ENCODE measurements around the gene CTPS2. TPM values are rescaled to one million over a fixed set of nuclear protein-coding genes. Genes with fewer than 3 reads are reported as not detected.
"Not testable (repeated sequence)": the region's sequence is repeated elsewhere in the genome, so short reads cannot be mapped to it uniquely, and the experiment has no call there.

The CTPS2 gene
- total and polyA plus RNA-seq, 10 donors: 5.3 to 11.7 (median 9.5) TPM

GRCh38 chrX:16730450-16730849 lies 18.0 kb upstream of the CTPS2 start:
- no peaks in the 10 kb centered on the region for H3K9me3 ChIP-seq
- no peak overlapping the region for H3K4me3 ChIP-seq
- no peaks in the 10 kb centered on the region for H3K27me3 ChIP-seq (replicated peaks in 1 of 7)
- peaks cover 0 to 2% (median 0%) of the 10 kb centered on the region in 6 donors for H3K4me1 ChIP-seq
- intact Hi-C loops (cut with DNase I; ENCODE audit: low total_unique reads): no loop called here
- peaks cover 0 to 20% (median under 1%) of the 10 kb centered on the region in 6 donors for H3K36me3 ChIP-seq
- DNase-seq: no peak
- no peak overlapping the region for H3K27ac ChIP-seq
- 74 to 96% (median 93%) methylated on average over 1 of the region's 1 CpG for WGBS, 5 donors
- TF ChIP-seq, protein P1, sequence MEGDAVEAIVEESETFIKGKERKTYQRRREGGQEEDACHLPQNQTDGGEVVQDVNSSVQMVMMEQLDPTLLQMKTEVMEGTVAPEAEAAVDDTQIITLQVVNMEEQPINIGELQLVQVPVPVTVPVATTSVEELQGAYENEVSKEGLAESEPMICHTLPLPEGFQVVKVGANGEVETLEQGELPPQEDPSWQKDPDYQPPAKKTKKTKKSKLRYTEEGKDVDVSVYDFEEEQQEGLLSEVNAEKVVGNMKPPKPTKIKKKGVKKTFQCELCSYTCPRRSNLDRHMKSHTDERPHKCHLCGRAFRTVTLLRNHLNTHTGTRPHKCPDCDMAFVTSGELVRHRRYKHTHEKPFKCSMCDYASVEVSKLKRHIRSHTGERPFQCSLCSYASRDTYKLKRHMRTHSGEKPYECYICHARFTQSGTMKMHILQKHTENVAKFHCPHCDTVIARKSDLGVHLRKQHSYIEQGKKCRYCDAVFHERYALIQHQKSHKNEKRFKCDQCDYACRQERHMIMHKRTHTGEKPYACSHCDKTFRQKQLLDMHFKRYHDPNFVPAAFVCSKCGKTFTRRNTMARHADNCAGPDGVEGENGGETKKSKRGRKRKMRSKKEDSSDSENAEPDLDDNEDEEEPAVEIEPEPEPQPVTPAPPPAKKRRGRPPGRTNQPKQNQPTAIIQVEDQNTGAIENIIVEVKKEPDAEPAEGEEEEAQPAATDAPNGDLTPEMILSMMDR (IDR thresholded peaks at IDR 0.05 in 8 of 11, conservative IDR thresholded peaks at IDR 0.05 in 3 of 11): no peak
- no peak for TF ChIP-seq POLR2AphosphoS5 (IDR thresholded peaks at IDR 0.05)
- no peak for TF ChIP-seq POLR2A (IDR thresholded peaks at IDR 0.05)

DNA sequence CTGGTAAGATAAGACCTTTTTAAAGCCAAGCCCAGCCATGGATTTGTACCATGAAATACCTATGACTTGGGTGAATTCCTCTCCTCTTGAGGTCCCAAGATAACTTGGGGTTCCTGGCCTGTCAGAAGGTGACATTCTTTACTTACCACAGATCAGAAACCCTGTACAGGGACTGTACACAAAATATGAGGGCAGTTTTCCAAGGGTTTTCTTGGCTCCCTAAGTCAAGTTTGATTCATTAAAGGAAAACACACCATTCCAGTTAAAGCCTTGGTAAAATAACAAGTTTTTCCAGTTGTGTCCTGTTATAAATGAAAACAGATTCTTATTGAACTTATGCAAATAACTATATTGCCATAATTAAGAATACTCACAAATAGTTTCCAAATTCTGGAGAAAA lies 15.2 kb upstream of the CTPS2 start:
- Histone ChIP-seq H3K36me3 (peaks cover 0 to 13% (median 0%) of the 10 kb centered on the region in 6 donors), H3K4me1 (peaks cover 0 to 9% (median 0%) of the 10 kb centered on the region in 6 donors), H3K27ac (no peak overlapping the region), H3K9me3 (no peaks in the 10 kb centered on the region), H3K4me3 (no peak overlapping the region), H3K27me3 (replicated peaks in 1 of 7) (no peaks in the 10 kb centered on the region)
- intact Hi-C loops (cut with DNase I; ENCODE audit: low total_unique reads): loop anchor here (10.0 kb wide), 1 partner anchor 57 kb away; the partner anchor contains the start of gene TXLNG
- no peak for DNase-seq
- no peak for TF ChIP-seq POLR2AphosphoS5 (IDR thresholded peaks at IDR 0.05)
- TF ChIP-seq POLR2A (IDR thresholded peaks at IDR 0.05): no peak
- TF ChIP-seq, protein P1 (IDR thresholded peaks at IDR 0.05 in 8 of 11, conservative IDR thresholded peaks at IDR 0.05 in 3 of 11): no peak

DNA sequence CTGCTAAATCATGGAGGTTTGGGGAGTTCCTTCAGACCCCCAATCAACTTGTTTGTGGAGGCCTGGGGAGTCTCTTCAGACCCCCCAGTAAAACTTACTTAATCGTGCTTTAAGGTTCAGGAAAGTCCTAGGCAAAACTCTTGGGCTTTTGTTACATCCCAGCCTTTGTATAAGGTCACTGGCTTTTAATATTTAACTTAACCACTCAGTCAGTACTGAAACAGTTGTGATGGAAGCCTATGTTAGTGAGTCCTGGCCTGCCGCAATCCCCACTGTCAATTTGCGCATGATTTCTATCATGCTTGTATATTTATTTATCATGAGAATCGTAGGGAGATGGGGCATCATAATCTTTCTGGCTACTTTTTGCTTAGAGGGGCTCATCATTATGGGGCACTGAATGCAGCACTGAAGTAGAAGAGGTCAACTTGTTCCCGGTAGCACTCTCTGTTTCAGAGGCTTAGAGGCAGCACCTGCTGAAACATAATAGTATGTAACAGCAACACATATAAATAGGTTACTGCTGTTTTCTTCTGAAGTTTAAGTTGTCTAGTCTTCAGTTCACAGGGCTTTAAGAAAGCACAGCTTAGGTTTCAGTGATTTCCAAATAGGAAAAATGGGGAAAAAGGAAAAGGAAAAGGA lies 14.0 kb upstream of the CTPS2 start:
- not testable (repeated sequence) for H3K27me3 ChIP-seq (replicated peaks in 1 of 7); DNase-seq; H3K27ac ChIP-seq; H3K4me3 ChIP-seq; H3K9me3 ChIP-seq
- Histone ChIP-seq H3K4me1 (peaks cover 0 to 18% (median 2%) of the 10 kb centered on the region in 6 donors), H3K36me3 (peaks cover 0 to 13% (median 0%) of the 10 kb centered on the region in 6 donors)
- 90 to 96% (median 93%) methylated on average over 5 of the region's 5 CpGs for WGBS, 5 donors
- intact Hi-C loops (cut with DNase I; ENCODE audit: low total_unique reads): loop anchor here (10.0 kb wide), 1 partner anchor 58 kb away; the partner anchor contains the start of gene TXLNG

DNA sequence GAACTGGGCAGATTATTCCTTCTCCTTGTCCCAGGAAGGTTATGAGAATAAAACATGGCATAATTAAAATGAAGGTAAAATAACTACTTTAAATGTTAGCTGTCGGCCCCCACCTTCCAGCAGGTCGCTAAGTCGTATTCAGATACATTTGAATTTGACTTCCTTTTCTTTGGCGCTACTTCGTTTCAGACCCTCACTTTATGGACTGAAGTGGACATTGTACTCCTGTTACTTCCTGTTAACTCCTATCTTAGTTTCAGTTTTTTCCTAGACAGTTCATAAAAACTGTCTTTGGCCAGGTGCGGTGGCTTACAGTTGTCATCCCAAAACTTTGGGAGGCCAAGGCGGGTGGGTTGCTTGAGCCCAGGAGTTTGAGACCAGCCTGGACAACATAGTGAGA lies 12.6 kb upstream of the CTPS2 start:
- TF ChIP-seq POLR2AphosphoS5 (IDR thresholded peaks at IDR 0.05) (no peak), POLR2A (IDR thresholded peaks at IDR 0.05) (no peak)
- TF ChIP-seq, protein P1 (IDR thresholded peaks at IDR 0.05 in 8 of 11, conservative IDR thresholded peaks at IDR 0.05 in 3 of 11): no peak
- H3K4me3 ChIP-seq: no peak overlapping the region
- H3K4me1 ChIP-seq: peaks cover 7 to 32% (median 13%) of the 10 kb centered on the region in 6 donors
- H3K36me3 ChIP-seq: peaks cover 0 to 9% (median 0%) of the 10 kb centered on the region in 6 donors
- DNase-seq: no peak
- WGBS, 5 donors: 86 to 92% (median 88%) methylated on average over 7 of the region's 7 CpGs
- H3K27ac ChIP-seq: no peak overlapping the region
- H3K9me3 ChIP-seq: no peaks in the 10 kb centered on the region
- intact Hi-C loops (cut with DNase I; ENCODE audit: low total_unique reads): loop anchor here (10.0 kb wide), 1 partner anchor 60 kb away; the partner anchor contains the start of gene TXLNG
- H3K27me3 ChIP-seq (replicated peaks in 1 of 7): no peaks in the 10 kb centered on the region

Measured in spleen (tissue), 11 donors.